IPS DF 19.7 (cell line): ENCODE results near the gene SACM1L.
A peak's percentile ranks its signal among the peaks of the same experiment; 100 is the strongest.
"Not testable (repeated sequence)": the region's sequence is repeated elsewhere in the genome, so short reads cannot be mapped to it uniquely, and the experiment has no call there.

Experiments
- DNase-seq: peaks from one replicate; pipeline ENCODE4 v3.0.0-alpha.2; 2013; ENCODE audit warnings: low read depth, low spot score

Gene SACM1L

DNA sequence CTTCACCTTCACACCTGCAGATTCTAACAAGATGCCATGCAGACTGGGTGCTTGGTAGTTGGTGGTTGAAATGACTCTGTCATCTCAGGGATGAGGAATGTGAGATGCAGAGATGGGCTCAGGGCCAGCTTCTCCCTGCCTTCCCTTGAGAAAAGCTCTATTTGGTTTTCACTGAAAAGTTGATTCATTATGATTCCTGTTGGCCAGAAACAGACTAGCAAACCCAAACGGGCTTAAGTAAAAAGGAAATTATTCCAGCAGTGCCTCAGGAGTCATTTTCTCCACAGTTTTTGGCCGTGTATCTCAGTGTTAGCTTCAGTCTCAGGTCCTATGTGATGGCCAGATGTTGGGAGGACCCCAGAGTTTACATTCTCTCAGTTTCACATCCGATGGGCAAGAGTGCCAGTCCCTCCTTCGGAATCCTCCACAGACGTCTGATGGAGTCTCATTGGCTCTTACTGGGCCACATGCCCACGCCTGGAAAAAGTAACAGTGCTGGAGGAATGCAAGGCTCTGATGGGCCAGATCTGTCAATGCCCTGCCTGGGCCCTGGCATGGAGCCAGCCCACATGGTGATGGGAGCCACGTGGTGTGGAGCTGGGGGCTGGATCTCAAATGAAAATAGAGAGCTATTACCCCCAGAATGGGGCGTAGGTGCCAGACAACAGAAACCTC, 22.3 kb upstream of the SACM1L start:
- DNase-seq, result no peak

DNA sequence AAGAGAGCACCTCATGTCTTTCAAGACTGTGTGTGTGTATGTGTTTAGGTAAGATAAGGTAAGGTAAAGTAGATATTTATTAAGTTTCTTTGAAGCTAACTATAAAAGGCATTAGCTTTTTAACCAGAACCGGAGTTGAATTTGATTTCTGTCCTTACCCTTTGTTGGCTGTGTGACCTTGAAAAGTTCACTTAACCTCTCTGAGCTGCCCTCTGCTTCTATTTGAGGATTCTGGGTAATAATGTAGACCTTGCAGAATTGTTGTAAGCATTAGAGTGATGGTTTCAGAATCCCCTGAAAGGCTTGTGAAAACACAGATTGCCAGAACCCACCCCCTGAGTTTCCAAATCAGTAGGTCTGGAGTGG, 21.6 kb upstream of the SACM1L start:
- no peak for DNase-seq

DNA sequence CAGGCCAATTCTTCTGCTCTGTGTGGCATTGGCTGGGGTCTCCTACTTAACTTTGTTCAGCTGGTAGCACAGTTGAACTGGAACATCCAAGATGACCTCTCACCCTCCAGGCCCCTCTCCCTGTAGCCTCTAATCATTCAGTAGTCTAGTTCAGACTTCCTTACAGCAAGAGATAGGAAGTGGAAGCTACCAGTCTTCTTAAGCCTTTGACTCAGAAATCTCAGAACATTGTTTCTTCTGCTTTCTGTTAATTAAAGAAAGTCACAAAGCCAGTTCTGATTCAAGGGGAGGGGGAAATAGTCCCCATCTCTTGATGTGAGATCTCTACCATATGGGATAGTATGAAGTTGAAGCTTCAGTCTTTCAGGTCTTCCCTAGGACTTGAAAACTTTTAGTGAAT, 18.8 kb upstream of the SACM1L start:
- no peak for DNase-seq

DNA sequence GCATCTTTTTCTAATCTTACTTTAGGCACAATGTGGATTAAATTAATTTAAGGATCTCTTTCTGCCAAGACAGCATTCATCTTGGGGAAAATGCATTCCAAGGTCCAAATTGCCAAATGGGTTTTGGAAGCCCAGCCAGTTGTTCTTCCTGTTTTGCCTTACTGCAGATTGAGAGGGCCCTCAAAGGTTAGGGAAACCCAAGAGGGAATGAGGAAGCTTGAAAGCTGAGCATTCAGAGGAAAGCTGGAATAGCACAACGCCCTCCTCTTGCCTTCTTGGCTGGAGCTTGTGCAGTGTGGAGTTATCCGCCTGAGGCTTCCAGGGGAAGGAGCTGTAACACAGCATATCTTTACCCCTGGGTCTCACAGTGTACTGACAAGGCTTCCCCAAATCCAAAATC, 18.2 kb upstream of the SACM1L start:
- no peak for DNase-seq

DNA sequence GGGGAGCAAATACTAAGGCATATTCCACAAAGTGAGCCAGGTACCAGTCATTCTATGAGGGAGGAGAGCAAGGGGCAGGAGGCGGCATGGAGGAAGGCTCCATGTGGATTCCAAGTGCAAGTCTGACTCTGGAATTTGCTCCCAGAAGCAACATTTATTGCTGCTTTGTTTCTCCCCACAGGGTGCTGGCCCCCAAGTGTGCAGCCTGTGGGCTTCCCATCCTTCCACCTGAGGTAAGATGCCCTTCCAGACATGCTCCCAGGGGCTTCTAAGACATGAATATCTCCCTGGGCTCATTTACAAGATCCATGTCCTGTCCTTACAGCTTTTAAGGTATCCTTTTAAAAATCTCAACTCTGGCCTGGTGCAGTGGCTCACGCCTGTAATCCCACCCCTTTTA, 15.9 kb upstream of the SACM1L start:
- no peak for DNase-seq

DNA sequence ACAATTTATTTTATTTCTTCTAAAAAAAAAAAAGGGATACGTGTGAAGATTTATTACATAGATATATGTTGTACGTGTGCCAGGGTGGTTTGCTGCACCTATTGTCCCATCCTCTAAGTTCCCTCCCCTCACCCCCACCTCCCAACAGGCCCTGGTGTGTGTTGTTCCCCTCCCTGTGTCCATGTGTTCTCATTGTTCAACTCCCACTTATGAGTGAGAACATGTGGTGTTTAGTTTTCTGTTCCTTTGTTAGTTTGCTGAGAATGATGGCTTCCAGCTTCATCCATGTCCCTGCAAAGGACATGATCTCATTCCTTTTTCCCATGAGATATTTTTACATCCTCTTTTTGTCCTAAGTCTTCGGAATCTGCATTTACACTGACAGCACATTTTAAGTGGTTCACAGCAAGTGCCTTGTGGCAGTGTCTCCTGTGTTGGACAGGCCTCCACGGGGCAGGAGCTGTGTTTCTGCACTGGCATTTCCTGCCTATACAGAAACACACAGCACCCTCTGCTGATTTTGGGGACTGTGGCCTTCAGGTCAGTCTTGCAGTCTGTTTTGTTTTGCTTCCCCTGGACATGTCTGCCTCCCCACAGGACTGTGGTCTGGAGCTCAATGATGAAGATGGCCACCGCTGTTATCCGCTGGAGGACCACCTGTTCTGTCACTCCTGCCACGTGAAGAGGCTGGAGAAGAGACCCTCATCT, 12.7 kb upstream of the SACM1L start:
- no peak for DNase-seq

DNA sequence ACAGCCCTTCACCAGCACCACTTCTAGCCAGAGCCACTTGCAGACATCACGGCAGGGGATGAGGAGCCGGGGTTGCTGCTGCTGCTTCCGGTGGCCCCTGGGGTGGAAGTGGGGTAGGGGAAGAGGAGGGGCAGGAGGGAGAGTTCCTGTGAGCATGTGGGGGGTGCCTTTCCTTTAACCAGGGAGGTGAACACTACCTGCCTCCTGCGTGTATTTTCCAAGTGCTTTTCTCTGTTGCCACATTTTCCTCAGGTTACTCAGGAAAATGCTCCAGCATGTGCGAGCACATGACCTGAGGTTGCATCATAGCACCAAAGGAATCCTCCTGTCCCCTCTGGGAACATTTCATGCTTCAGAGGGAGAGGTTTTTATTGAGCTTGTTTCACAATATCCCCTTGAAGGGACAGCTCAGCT, 12.2 kb upstream of the SACM1L start:
- no peak for DNase-seq

DNA sequence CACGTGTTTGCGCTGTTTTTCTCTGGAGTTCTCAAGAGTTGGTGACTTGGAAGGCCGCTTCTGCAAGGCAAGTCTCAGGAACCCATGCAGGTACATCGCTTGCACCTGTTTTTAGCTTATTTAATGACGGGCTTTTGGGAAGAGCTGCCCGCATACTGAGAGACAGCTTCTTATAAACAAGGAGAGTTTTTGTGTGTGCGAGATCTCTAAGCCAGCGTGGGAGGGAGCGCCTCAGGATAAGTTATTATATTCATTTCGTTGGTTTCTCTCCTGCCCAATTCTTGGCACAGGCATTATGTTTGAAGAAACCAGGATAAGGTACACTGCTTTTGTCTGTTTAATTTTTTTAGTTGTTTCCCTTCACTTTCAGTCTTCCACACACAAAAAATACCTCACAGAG, 11.4 kb upstream of the SACM1L start:
- no peak for DNase-seq

DNA sequence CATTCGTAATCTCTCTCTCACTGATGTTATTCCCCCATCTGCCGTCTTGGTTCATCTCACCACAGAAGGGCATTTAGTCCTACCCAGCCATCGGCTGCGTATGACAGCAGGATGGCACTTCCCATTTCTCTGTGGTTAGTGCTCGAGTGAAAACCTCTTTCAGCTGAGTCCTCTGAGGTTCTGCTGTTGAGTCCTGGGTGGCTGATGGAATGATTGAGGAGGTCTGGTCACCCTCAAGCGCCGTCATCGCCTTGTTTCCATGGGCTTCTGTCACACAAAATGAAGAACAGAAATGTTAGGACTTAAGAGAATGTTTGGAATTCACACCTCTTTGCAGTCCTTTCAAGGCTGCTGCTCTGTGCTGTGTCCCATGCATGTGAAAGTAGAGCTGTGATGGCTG, 9.4 kb upstream of the SACM1L start:
- DNase-seq, result no peak

DNA sequence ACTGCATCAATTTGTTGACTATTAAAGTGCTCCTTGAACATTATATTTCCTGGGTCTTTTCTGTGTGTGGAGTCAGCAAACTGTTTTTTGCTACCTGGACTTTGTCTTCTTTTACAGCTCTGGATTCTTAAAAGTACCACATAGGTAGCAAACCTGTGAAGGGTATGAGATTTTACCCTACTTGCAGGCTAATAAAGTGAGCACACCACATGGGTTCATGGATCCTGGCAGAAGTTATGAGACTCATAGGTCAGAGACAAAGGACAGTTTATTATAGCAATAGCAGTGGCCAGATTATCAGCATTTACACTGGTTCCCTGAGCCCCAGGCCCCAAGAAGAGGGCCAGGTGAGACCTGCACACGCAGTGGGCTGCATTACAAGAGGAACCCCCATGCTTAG, 8.0 kb upstream of the SACM1L start:
- DNase-seq, result no peak

DNA sequence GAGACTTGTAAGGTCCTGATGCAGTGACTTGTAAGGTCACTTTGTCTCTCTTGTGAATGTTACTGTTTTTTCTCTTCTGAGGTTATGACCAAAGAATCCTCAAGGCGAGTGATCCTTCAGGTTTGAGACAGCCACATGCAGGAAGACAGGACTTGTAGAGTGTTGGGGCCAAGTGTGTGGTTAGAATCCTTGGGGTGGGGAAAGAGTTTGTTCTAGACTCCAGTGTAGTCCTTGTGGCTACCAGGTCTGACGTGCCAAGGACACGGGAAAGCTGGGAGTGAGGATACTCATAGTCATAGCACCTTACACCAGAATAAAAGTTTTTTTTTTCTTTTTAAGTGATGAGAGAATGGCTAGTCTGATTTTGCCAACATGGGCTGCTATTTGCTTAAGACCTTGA, 7.3 kb upstream of the SACM1L start:
- no peak for DNase-seq

DNA sequence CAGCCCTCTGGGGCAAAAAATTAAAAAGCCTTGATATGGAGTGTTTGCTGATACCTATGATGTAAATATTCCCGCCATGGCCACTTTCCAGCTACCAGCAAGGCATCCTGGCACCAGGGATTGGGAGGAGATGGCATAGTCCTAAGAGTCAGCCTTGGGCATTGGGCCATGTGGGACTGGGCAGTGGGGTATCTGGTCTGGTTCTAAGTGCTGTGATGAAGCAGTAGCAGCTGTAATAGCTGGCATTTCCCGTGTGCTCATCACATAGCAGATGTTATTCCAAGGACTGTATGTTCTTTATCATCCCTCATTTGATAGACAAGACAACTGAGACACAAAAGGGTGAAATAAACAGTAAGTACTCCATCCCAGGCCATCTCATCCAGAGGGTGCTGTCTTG, 6.9 kb upstream of the SACM1L start:
- DNase-seq, result no peak

DNA sequence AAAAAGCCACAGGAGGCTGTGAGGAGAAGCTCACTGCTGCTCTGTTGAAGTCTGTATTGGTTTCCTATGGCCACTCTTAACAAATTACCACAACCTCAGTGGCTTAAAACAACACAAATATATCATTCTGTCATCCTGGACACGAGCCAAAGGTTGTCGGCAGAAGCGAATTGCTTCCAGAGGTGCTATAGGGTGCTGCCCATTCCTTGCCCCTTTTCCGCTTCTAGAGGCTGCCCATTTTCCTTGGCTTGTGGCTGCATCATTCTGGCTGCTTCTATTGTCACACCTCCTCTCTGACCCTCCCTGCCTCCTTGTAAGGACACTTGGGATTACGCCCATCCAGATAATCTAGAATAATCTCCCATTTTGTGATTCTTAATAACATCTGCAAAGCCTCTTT, 6.4 kb upstream of the SACM1L start:
- DNase-seq, result no peak

DNA sequence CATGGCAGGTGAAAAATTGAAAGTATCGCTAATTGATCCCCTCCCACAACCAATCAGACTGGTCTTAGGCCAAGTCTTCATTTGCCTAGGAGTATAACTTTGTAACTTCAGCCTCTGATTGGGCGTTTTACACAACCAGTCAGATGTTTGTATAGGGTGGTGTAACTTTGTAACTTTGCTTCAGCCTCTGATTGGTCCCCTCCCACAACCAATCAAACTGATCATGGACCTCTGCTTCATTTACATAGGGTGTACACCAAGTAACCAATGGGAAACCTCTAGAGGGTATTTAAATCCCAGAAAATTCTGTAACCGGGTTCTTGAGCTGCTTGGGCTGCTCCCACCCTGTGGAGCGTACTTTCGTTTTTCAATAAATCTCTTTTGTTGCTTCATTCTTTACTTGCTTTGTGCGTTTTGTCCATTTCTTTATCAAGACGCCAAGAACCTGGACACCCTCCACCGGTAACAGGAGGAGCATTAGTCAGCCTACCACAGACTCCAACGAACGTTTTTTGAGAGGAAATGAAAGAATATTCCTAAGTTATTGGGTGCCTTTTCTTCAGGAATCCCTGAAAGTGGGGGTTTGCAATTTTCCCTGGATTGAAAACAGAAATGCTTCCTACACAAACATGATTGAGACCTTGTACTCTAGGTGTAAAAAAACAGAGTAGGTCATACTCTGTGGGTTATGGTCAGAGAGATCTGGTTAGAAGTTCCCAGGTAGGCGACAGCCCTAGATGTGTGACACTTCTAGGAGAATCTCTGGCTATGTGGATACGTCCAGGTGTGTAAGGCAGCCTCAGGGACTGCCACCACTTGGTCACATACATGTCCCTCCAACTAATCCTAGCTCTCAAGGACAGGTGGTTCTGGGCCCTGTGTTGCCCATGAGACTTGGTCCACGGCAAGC, 5.5 kb upstream of the SACM1L start:
- no peak for DNase-seq

DNA sequence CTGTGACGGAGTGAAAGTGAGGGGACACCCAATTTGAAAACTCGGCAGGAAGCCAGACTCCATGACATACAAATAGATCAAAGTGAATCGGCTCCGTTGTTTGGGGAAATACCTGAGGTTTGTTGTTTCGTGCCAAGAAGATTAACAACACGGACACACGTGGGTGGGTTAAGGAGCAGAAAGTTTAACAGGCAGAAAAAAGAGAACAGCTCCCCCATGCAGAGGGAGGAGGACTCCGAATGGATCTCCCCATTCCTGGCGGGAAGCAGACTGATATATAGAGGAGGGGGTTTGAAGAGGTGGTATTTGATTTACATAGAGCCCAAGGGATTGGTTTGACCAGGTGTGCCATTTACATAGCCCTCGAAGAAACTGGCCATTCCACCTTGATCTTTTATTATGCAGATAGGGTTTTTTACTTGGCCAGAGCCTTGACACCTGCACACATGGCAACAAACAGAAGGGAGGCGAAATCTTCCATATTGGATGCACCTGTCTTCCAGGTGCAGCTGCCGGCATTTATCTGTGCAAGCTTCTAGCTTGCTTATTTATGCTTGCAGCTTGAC, 4.8 kb upstream of the SACM1L start:
- DNase-seq, result peak; percentile 94

DNA sequence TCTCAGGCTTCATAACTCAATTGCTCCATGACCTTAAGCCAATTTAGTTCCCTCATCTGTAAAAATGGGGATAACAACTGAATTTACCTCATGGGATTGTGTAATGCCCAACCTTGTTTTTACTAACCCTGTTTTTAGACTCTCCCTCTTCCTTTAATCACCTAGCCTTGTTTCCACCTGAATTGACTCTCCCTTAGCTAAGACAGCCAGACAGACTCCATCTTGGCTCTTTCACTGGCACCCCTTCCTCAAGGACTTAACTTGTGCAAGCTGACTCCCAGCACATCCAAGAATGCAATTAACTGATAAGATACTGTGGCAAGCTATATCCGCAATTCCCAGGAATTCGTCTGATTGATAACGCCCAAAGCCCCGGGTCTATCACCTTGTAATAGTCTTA, 3.5 kb upstream of the SACM1L start:
- not testable (repeated sequence) for DNase-seq

DNA sequence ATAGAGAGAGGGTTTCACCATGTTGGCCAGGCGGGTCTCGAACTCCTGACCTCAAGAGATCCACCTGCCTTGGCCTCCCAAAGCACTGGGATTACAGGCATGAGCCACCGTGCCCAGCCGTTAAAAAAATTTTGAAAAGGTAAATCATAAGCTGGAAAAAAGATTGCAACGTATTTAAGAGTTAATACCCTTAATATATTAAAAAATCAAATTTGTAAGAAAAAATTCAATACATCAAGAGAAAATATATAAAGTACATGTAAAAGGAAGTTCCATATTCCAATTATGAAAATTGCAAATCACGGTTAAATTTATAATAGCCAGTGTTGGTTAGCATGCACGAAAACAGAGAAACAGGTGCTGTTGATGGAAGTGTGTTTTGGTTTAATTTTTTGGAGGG, 2.3 kb upstream of the SACM1L start:
- DNase-seq, result no peak

DNA sequence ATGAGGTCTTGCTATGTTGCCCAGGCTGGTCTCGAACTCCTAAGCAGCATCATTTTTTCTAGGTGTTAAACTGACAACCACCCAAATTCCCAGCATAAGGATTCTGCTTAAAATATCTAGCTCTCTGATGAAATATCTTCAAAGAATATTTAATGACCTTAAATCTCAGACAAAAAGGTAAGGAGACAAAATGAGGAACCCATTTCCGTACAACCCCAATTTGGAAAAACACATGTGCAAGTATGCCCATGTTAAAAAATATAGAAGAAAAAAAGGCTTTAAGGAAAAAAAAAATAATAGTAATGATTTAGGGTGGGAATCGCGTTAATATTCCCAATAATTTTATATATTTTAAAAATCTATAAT, 1.4 kb upstream of the SACM1L start:
- DNase-seq, result no peak

DNA sequence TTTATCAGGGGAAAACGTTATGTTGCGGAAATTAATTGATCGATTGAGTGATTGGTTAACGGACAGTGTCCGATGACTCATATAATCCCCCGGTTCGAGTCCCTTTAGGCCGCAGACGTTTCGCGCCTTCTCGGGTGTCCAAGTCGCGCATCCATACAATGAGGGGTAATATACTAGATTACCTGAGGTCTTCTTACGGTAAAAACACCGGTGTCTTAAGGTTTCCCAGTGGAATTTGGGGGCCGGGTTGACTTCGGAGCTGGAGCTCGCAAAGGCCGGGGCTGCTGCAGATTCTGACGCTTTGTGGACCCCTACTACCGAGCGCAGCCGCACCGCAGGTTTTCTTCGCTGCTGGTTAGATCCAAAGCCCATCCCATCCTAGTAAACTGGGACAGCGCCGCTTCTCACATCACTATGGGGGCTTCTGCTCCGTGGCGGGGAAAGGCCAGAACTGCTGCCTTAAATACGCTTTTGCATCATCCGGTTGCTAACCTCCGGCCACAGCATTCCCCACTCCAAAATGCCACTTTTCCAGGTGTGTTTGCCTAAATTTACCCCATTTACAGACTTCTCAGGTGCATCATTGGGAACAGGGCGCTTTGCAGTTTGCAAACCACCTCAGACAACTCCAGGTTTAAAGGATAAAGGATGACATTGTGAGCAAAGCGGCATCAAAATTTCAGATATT, 858 bp upstream of the SACM1L start:
- no peak for DNase-seq

DNA sequence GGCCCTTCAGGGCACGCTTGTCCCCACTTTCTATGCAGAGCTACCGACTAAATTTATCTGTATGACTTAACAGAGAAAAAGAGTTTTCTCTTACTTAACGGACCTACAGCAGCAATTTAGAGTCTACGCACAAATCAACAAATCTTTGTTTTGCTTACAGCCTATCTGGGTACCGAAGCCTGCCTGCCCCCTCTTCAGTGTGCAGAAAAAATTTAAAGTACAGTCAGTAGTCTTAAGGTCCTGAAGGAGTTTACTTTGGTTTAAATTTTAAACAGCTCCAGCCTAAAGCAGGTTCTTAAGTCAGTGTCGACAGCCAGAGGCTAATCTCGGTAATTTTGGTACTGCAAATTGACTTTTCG, 570 bp downstream of the SACM1L start:
- DNase-seq, result no peak

DNA sequence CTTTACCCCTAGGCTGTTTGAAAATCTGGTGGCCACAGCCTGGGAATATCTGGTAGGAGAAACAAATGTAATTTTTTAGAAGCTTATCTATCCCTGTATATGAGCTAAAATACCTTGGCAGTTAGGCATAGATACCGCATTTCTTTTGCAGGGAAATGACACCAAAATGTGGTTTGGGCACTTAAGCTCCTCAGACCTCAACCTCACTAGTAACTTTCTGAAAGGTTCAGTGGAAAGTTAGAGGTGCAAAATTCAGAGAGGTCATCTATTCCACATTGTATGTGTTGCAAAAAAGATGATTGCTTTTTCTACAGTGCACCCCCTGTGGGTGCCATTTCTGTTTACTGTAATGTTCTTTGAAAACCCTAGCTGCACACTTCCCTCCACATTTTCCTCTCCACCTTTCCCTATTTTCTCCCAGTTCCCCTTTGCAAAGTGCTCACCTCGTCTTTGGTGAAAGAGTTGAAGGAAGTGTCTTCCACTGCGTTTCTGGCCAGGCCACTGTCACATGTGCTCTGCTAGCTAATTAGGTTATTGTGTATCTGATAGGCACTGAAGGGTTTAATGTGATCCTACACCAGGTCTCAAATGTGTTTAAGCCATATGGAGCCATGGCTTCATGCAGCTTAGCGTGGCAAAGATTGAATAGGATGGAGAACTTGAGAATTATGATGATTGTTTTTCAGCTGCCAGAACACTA, 1.3 kb downstream of the SACM1L start:
- no peak for DNase-seq
